Lung microvascular endothelial cell (primary cell): ENCODE measurements around the gene SIGLEC9. TPM values are rescaled to one million over a fixed set of nuclear protein-coding genes. Genes with fewer than 3 reads are reported as not detected.

Experiments
- DNase-seq, 2 donors: peaks; one replicate each; pipeline versions ENCODE4 v3.0.0 to v3.0.0-alpha.2; 2010; ENCODE audit warnings: low read depth in 2 of 2
- total RNA-seq: library from RNA; depleted of rRNA; stranded (reverse); fragments of >200 nt; gene quantifications from 2 replicates; pipeline ENCODE4 v1.2.1, GENCODE V29; 2014

The SIGLEC9 gene
- total RNA-seq, 1 donor from 2014 or later = 0.20 TPM

DNA sequence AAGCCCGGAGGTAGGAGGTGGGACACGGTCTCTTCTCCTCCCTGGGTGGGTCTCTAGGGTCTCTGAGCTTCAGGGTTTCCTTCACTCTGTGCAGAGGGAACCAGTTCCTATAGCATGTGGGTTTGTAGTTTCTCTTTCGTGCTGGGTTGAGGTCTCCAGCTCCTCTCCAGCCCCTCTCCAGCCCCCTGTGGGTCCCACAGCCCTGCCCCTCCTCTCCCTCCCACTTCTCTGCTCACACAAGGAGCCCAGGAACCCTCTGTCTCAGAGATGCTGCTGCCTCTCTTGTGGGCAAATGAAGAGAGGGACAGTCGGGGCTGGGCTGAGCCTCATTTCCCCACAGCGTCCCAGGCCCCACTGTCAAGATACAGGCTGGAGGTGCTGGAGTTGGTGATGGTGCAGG is 18.8 kb downstream of the SIGLEC9 start:
- DNase-seq = no peak

DNA sequence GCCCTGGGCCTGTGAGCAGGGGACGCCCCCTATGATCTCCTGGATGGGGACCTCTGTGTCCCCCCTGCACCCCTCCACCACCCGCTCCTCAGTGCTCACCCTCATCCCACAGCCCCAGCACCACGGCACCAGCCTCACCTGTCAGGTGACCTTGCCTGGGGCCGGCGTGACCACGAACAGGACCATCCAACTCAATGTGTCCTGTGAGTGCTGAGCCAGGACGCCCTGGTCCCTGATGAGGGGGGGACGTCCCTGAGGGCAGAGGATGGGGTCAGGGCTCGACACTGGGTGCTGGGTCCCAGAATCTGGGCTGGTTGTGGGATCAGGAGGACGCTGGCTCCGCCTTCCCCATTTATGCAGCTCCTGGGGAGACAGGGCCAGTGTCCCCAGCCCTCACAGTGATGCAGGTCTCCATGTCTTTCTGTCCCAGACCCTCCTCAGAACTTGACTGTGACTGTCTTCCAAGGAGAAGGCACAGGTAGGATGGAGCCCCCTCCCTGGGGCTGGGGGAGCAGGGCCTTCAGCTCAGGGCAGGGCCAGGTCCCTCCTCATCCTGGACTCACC is 19.9 kb downstream of the SIGLEC9 start:
- no peak for DNase-seq

DNA sequence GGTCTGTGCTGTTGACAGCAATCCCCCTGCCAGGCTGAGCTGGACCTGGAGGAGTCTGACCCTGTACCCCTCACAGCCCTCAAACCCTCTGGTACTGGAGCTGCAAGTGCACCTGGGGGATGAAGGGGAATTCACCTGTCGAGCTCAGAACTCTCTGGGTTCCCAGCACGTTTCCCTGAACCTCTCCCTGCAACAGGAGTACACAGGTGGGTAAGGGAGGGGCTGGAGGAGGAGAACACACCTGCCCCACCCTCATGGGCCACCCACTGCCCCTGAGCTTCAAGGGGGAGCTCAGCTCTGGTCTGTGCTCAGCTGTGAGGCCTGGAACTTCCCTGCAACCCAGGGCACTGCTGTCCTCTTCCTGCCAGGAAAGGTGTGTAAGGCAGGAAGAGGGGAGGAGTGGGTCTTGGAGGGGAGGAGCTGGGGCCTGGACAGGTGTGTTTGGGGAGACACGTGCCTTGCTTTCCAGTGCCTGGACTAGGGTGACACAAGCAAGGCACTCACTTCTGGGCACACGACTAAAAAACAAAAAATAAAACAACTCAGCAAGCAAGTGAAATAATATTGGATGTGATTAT is 21.3 kb downstream of the SIGLEC9 start:
- no peak for DNase-seq

GRCh38 chr19:51146751-51147150 is 22.0 kb downstream of the SIGLEC9 start:
- no peak for DNase-seq

DNA sequence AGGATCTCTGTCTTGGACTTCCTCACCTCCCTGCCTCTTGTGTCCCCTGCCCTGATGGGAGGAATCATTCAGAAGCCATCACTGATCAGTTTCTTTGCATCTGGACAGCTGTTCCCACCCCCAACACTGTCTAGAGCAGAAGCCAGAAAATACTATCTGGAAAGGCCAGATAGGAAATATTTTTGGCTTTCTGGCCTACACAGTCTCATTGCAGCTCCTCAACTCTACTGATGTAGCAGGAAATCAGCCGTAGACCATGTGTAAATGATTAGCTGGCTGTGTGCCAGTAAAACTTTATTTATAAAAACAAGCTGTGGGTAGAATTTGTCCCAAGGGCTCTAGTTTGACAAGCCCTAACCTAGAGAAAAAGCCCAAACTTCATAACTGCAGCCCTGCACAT is 23.0 kb downstream of the SIGLEC9 start:
- peak in 1 of 2 donors; percentile 44 for DNase-seq

- no peak for DNase-seq
Observed at GRCh38 chr19:51148580-51148979, 23.9 kb downstream of the SIGLEC9 start.

DNA sequence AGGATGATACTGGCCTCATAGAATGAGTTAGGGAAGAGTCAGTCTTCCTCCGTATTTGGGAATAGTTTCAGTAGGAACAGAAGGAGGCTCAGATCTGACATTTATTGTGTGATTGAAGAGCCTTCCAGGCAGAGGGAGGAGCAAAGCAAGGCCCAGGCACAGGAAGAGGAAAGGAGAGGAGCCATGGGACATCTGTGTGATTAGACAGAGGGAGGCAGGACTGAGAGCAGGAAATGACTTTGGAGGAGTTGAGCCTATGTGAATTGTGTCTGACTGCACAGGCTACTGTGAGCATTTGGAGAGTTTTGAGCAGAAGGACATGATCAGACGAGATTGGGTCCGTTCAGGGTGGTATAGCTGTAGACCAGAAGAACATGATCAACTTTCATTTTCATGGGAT is 25.9 kb downstream of the SIGLEC9 start:
- no peak for DNase-seq

DNA sequence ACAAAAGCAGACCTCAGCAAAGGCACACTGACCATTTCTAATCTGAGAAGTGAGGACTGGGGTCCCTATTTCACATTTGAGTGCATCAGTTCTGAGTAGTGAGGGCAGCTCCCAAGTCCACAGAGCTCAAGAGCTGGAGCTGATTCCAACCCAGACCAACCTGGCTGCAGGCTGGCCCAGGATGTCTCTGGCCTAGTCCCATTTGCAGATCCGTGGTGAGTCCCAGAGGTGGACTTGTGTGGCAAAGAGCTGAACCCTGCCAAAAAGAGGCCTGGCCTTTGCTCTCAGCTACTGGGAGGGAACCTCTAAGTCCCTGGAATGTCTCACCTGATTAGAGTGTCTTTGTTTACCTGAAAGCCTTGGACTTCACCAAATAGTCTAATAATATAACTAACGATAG is 32.0 kb downstream of the SIGLEC9 start:
- DNase-seq = no peak

GRCh38 chr19:51157265-51157664 is 32.6 kb downstream of the SIGLEC9 start:
- DNase-seq = no peak

DNA sequence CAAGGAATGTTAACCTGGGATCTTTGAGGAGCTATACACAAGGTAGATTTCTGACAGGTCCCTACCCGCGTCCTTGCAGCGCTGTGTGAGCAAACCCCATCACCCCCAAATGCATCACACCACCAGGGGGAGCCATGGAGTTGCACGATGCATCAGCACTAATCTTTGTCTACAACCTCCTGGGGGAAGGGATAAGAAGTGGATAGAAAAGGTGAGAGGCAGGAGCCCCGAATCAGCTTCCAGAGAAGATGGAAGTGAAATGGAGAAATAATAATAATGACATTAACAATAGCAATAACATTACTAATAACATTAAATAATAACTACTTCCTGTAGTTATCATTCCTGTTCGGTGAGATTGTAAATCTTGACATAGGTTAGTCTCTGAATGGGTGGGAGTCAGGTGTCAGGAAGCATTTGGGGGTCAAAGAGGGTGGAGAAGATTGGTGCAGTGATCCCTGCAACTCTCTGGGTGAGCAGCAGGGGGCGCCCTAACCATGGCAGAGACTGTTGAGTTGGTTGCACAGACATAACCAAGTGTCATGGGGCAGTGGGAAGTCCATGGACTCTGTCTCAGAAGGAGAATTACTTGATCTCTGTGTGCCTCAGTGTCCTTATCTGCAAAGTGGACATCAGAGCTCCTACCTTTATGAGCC is 33.9 kb downstream of the SIGLEC9 start:
- DNase-seq = peak; percentile 44 to 51

DNA sequence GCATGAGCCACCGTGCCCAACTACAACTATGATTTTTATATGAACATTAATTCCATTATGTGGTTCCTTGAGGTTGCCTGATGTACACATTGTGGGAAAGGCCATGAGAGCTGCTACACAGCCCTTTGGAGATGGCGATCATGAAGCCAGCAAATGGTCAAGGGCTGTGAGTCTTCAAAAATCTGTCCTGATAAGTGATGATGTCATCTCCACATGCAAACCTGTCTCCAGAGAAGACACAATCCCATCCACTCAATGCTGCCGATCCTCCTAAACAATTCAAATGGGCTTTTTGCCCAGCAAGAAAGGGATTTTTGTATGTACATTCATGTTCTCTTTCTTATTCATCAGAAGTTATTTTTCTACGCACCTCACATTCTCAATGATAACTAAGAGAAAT is 35.0 kb downstream of the SIGLEC9 start:
- no peak for DNase-seq

- DNase-seq = no peak
Observed at GRCh38 chr19:51161266-51161665, 36.6 kb downstream of the SIGLEC9 start.

DNA sequence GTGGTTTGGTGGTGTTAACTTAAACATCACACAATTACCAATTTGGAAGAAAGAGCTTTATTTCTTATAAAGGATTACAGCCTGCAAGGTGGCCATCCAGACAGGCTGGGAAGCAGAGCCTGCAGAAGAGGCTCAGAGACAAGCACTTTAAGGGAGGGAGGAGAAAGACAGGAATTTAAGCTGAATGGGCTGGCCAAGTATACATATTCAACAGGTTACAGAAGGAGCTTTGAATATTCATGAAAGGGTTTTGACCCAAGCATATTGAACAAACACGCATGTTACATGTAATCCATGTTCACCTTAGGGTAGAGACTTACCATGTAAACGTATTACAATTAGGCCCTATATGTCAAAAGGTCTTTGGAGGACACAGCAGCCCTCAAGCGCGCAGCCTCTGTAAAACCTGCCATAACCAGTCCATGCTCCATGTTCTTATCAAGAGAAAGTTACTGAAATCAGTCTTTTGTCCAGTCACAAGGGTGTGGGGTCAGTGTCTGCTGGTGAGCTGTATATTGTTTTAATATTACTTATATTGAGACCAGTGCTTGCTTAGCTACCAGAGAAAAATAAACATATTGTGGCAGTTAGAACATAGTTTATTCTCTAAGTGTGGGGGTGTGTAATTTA is 37.3 kb downstream of the SIGLEC9 start:
- DNase-seq = no peak

GRCh38 chr19:51163257-51163656 is 38.6 kb downstream of the SIGLEC9 start:
- DNase-seq = no peak

DNA sequence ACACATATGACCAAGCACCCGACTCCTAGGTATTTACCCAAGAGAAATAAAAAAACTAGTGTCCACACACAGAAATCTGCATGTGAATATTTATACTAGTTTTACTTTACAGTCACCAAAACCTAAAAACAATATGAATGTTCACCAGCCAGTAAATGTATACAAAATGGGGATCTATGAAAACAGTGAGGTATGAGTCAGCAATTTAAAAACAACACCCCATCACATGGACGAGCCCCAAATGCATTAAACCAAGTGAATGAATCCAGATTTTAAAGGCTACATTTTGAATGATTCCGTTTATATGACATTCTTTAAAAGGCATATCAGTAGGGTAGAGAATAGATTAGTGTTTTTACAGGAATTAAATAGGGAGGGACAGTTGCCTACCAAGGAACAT is 39.5 kb downstream of the SIGLEC9 start:
- DNase-seq = no peak

GRCh38 chr19:51166846-51167490 is 42.3 kb downstream of the SIGLEC9 start:
- no peak for DNase-seq

GRCh38 chr19:51168564-51169282 is 44.0 kb downstream of the SIGLEC9 start:
- DNase-seq = no peak

DNA sequence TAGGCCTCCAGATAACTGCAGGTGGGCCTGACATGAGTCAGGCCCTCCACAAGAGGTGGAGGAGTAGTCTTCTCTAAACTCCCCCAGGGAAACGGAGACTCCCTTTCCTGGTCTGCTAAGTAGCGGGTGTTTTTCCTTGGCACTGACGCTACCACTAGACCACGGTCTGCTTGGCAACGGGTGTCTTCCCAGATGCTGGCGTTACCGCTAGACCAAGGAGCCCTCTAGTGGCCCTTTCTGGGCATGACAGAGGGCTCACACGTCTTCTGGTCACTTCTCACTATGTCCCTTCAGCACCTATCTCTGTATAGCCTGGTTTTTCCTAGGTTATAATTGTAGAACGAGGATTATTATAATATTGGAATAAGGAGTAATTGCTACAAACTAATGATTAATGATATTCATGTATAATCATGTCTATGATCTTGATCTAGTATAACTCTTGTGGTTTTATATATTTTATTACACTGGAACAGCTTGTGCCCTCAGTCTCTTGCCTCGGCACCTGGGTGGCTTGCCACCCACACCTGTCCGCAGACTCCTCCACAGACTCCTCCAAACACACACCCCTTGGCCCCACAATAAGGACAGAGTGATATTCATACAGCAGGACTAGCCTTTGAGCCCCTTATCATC is 44.7 kb downstream of the SIGLEC9 start:
- peak; percentile 70 to 78 for DNase-seq

DNA sequence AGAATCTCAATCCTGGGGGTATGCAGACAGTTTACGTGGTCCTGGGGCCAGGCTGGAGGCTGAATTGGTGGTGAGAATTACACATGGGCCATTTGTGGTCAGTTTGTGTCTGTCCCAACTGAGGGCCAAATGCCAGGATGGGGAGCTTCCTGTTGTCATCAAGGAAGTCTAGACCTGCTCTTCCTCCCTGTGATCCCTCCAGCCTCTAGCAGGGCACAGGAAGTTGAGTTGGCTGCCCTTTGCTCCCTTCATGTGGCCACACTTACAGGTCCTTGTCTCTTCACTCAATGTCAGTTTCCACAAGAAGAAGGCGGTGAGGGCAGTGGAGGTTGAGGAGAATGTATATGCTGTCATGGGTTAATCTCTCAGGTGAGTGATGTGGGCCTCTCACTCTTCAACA is 47.5 kb downstream of the SIGLEC9 start:
- DNase-seq = no peak

GRCh38 chr19:51173681-51174080 is 49.0 kb downstream of the SIGLEC9 start:
- no peak for DNase-seq

- no peak for DNase-seq
Observed at GRCh38 chr19:51179256-51179655, 54.5 kb downstream of the SIGLEC9 start.
